Measurements from ENCODE around the gene GPA33.

DNA sequence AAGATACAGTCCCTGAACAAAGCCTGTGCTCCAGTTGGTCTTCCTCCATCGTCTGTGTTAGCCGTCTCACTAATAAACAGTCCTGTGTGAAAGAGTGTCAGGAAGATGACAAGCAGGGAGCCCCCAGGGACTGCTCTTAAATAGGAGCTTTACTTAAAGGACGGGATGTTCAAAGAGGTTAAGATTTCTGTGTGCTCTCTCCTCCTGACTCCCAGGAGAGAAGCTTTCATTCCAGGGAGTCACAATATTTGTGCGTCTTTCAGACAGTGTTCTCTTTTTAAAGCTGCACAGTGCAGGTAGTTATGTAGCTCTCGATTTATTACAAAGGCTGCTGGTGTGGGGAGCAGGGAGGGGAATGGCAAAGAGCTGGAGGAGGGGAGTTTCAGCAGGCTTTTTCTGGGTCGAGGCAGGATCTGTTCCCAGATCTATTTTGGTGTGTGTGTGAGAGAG, 47.2 kb upstream of the GPA33 start:
- TF ChIP-seq, protein P1, sequence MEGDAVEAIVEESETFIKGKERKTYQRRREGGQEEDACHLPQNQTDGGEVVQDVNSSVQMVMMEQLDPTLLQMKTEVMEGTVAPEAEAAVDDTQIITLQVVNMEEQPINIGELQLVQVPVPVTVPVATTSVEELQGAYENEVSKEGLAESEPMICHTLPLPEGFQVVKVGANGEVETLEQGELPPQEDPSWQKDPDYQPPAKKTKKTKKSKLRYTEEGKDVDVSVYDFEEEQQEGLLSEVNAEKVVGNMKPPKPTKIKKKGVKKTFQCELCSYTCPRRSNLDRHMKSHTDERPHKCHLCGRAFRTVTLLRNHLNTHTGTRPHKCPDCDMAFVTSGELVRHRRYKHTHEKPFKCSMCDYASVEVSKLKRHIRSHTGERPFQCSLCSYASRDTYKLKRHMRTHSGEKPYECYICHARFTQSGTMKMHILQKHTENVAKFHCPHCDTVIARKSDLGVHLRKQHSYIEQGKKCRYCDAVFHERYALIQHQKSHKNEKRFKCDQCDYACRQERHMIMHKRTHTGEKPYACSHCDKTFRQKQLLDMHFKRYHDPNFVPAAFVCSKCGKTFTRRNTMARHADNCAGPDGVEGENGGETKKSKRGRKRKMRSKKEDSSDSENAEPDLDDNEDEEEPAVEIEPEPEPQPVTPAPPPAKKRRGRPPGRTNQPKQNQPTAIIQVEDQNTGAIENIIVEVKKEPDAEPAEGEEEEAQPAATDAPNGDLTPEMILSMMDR (conservative IDR thresholded peaks at IDR 0.05 in 1 of 2, IDR thresholded peaks at IDR 0.05 in 1 of 2; ENCODE audit: low read depth in 1 of 2, low read length in 2 of 2) = no peak
- no peak for TF ChIP-seq EZH2 (IDR thresholded peaks at IDR 0.05; ENCODE audit: low read length, missing control alignments)
